ENCODE results near the gene KNSTRN.
A peak's percentile ranks its signal among the peaks of the same experiment; 100 is the strongest.

Gene KNSTRN

GRCh38 chr15:40345225-40345866, 37.2 kb upstream of the KNSTRN start:
- no peak for DNase-seq (ENCODE audit: extremely low read depth in 1 of 2, low read depth in 1 of 2)

GRCh38 chr15:40345867-40346578, 36.5 kb upstream of the KNSTRN start:
- no peak for DNase-seq (ENCODE audit: extremely low read depth in 1 of 2, low read depth in 1 of 2)

- no peak for DNase-seq (ENCODE audit: extremely low read depth in 1 of 2, low read depth in 1 of 2)
These were observed 35.7 kb upstream of the KNSTRN start for GRCh38 chr15:40346579-40347558.

GRCh38 chr15:40347559-40348473, 34.7 kb upstream of the KNSTRN start:
- no peak for DNase-seq (ENCODE audit: extremely low read depth in 1 of 2, low read depth in 1 of 2)

GRCh38 chr15:40348474-40348870, 34.0 kb upstream of the KNSTRN start:
- no peak for DNase-seq (ENCODE audit: extremely low read depth in 1 of 2, low read depth in 1 of 2)

GRCh38 chr15:40349163-40349562, 33.4 kb upstream of the KNSTRN start:
- DNase-seq (ENCODE audit: extremely low read depth in 1 of 2, low read depth in 1 of 2) = no peak

GRCh38 chr15:40352281-40352901, 30.1 kb upstream of the KNSTRN start:
- DNase-seq (ENCODE audit: extremely low read depth in 1 of 2, low read depth in 1 of 2) = no peak

GRCh38 chr15:40353697-40354096, 28.8 kb upstream of the KNSTRN start:
- DNase-seq (ENCODE audit: extremely low read depth in 1 of 2, low read depth in 1 of 2) = no peak

GRCh38 chr15:40354408-40355171, 27.9 kb upstream of the KNSTRN start:
- DNase-seq (ENCODE audit: extremely low read depth in 1 of 2, low read depth in 1 of 2) = no peak

GRCh38 chr15:40355976-40356585, 26.4 kb upstream of the KNSTRN start:
- no peak for DNase-seq (ENCODE audit: extremely low read depth in 1 of 2, low read depth in 1 of 2)

- DNase-seq (ENCODE audit: extremely low read depth in 1 of 2, low read depth in 1 of 2) = no peak
These were observed 25.3 kb upstream of the KNSTRN start for GRCh38 chr15:40357246-40357645.

GRCh38 chr15:40357723-40358470, 24.6 kb upstream of the KNSTRN start, which contains the start of gene DISP2:
DISP2 (plus strand) TSS chr15:40358219; CDS start chr15:40358322, 103 bp downstream.
- DNase-seq (ENCODE audit: extremely low read depth in 1 of 2, low read depth in 1 of 2) = peak; percentile 70 to 72

- peak in 1 of 2 donors; percentile 10 for DNase-seq (ENCODE audit: extremely low read depth in 1 of 2, low read depth in 1 of 2)
These were observed 23.8 kb upstream of the KNSTRN start for GRCh38 chr15:40358471-40359353.

- DNase-seq (ENCODE audit: extremely low read depth in 1 of 2, low read depth in 1 of 2) = no peak
These were observed 22.5 kb upstream of the KNSTRN start for GRCh38 chr15:40360015-40360414.

GRCh38 chr15:40361640-40362039, 20.9 kb upstream of the KNSTRN start:
- DNase-seq (ENCODE audit: extremely low read depth in 1 of 2, low read depth in 1 of 2) = no peak

- DNase-seq (ENCODE audit: extremely low read depth in 1 of 2, low read depth in 1 of 2) = no peak
These were observed 18.9 kb upstream of the KNSTRN start for GRCh38 chr15:40363611-40364010.

GRCh38 chr15:40364251-40364650, 18.3 kb upstream of the KNSTRN start:
- no peak for DNase-seq (ENCODE audit: extremely low read depth in 1 of 2, low read depth in 1 of 2)
